ENCODE measurements around the gene FOXP2. TPM values are rescaled to one million over a fixed set of nuclear protein-coding genes. Genes with fewer than 3 reads are reported as not detected.
A peak's percentile ranks its signal among the peaks of the same experiment; 100 is the strongest.

Gene FOXP2
- total RNA-seq, 1 donor = 17.4 TPM

- TF ChIP-seq CTCF (IDR thresholded peaks at IDR 0.05; ENCODE audit: insufficient read depth, low read length) = no peak
- DNase-seq (ENCODE audit: low read depth) = no peak
- no peak overlapping the region for H3K4me3 ChIP-seq (ENCODE audit: low read depth, low read length)
These were observed 235.1 kb downstream of the FOXP2 start for GRCh38 chr7:114649689-114650088.

- no peak for TF ChIP-seq CTCF (IDR thresholded peaks at IDR 0.05; ENCODE audit: insufficient read depth, low read length)
These were observed 235.9 kb downstream of the FOXP2 start for GRCh38 chr7:114650491-114650890.

GRCh38 chr7:114652041-114652440 lies 237.4 kb downstream of the FOXP2 start:
- no peak overlapping the region for H3K4me3 ChIP-seq (ENCODE audit: low read depth, low read length)
- TF ChIP-seq CTCF (IDR thresholded peaks at IDR 0.05; ENCODE audit: insufficient read depth, low read length) = no peak
- DNase-seq (ENCODE audit: low read depth) = no peak

More at GRCh38 chr7:114650491-114650890, 235.9 kb downstream of the FOXP2 start:
- H3K4me3 ChIP-seq (ENCODE audit: low read depth, low read length) = no peak overlapping the region
- no peak for DNase-seq (ENCODE audit: low read depth)

GRCh38 chr7:114653364-114654088 lies 238.9 kb downstream of the FOXP2 start:
- TF ChIP-seq CTCF (IDR thresholded peaks at IDR 0.05; ENCODE audit: insufficient read depth, low read length) = no peak

GRCh38 chr7:114656466-114656865 lies 241.9 kb downstream of the FOXP2 start:
- no peak overlapping the region for H3K4me3 ChIP-seq (ENCODE audit: low read depth, low read length)
- no peak for TF ChIP-seq CTCF (IDR thresholded peaks at IDR 0.05; ENCODE audit: insufficient read depth, low read length)
- DNase-seq (ENCODE audit: low read depth) = no peak

More at GRCh38 chr7:114653364-114654088, 238.9 kb downstream of the FOXP2 start:
- H3K4me3 ChIP-seq (ENCODE audit: low read depth, low read length) = peak overlapping the region; percentile 4
- no peak for DNase-seq (ENCODE audit: low read depth)

- TF ChIP-seq CTCF (IDR thresholded peaks at IDR 0.05; ENCODE audit: insufficient read depth, low read length) = no peak
- H3K4me3 ChIP-seq (ENCODE audit: low read depth, low read length) = no peak overlapping the region
- DNase-seq (ENCODE audit: low read depth) = no peak
These were observed 242.7 kb downstream of the FOXP2 start for GRCh38 chr7:114657279-114657678.

GRCh38 chr7:114658216-114658615 lies 243.6 kb downstream of the FOXP2 start:
- H3K4me3 ChIP-seq (ENCODE audit: low read depth, low read length) = no peak overlapping the region
- no peak for TF ChIP-seq CTCF (IDR thresholded peaks at IDR 0.05; ENCODE audit: insufficient read depth, low read length)
- no peak for DNase-seq (ENCODE audit: low read depth)
